Esophagus mucosa (tissue), 1 donor: ENCODE results near the gene MAP7. TPM values are rescaled to one million over a fixed set of nuclear protein-coding genes. Genes with fewer than 3 reads are reported as not detected.

Experiments used
- ATAC-seq: fragments of 200-7000 bp; cut with Tn5 transposase; one replicate; pipeline ENCODE4 v1.9.1; 2020
- total RNA-seq: library from RNA; stranded (reverse); gene quantifications from one replicate; pipeline ENCODE4 v1.2.4, GENCODE V29; 2023
- donor health status: DM: yes; HTN: yes; CAD: no.

The MAP7 gene
- total RNA-seq, 1 donor from 2014 or later, result 29.9 TPM

DNA sequence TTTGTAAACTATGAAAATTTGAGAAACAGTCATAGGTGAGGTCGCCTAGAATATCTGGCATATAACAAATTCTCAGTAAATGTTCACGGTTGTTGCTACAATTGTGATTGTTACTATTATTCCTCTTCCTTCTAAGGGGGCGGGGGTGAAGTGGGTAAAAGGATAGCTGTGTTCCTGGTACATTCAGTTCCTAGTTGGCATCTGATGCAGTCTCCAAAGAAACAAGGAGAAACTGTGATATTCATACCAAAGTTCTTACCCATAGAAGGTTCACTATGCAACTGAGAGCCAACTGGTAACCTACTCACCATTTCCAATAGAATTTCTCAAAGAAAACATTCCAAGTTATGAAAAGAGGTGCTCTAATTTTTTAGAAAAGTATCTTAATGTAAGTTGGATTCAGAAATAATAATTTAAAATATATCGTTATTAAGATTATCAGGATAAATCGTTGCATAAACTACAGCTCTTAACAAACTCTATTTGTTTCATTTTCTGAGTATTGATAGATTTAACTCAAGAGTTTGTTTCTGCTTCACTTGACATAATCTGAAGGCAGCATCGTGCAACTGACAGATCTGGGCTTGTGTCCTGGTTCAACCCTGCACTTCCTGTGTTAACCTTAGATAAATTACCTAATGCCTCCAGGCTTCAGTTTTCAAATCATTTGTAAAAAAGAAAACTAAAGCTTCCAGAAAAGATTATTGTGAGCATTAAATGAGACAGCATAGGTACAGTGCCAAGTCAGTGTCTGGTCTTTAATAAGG, 13.3 kb upstream of the MAP7 start:
- no peak for ATAC-seq

DNA sequence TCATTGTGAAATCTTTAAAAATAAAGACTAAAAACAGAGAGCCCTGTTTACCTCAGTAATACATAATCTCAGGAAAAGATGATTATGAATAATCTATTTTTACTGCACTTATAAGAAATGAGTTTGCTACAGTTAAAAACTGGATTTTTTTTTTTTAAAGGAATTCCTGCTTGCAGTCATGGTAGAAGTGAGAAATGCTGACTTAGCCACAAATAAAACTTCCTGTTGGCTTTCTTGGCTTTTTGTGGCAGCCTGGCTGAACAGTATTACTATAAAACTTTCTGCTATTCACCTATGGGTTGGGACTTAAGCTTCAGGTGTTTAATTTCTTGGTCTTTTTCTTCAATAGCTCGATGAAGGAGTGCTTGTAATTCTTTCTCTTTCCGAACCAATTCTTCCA, 12.0 kb upstream of the MAP7 start:
- ATAC-seq, result no peak

DNA sequence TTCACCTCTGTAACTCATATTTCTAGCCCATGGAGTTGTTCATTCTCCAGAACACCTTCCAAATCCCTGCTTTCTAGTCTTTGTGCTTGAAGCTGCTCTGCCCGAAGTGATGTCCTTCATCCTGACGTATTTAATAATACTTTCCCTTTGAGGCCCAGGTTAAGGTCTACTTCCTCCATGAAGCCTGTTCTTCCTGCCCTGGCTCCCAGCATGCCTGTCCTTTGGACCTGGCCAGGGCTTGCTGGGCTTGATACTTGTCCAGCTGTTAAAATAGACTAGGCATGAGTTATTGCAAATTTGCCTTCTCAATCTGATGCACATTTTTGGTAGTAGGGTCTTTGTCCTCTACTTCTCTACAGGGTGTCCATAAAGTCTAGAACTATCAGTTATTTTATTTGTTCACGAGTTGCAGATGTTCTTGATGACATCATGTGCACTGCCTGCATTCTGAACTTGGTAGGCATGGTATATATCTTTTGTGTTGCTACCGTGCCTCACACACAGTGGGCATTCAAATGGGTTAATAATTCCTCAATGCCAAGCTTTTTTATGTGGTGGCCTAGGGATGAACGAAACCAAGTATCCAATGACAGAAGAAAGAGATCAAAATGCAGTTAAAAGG, 3.1 kb upstream of the MAP7 start:
- ATAC-seq, result no peak

DNA sequence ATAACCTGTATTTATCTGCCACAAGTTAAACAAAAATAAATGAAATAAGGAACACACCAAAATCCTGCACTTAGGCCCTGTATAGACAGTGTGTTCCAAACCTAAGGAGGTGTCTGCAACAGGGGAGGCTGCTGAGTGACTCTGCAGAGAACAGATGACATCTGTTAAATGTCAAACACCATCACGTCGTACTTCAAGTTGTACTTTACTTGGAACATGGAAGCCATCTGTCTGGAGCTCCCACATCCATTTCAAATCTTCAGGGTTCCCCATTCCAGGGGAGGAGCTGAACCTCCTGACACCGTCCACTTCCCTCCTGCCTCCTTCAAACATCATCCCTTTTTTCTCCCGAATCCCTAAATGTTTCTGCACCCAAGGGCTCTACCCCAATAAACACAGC, 1.8 kb upstream of the MAP7 start:
- ATAC-seq, result no peak

DNA sequence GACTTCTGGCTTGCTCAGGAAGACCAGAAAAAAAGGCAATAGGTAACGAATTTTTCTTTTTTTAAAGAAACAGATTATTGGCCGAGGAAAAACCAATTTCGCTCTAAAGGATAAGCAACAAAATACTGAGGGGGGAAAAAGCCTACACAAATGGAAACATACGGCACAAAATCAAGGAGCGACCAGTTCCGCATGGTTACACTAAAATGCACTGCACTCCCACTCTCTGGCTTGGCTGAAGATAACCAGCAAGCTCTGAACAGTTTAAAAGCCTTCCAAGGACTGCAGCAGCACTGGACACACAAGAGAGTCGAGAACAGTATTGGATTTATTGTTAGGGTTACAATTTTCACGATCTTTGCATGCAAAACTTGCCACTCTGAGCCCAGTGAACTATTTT, 881 bp upstream of the MAP7 start:
- ATAC-seq, result no peak

DNA sequence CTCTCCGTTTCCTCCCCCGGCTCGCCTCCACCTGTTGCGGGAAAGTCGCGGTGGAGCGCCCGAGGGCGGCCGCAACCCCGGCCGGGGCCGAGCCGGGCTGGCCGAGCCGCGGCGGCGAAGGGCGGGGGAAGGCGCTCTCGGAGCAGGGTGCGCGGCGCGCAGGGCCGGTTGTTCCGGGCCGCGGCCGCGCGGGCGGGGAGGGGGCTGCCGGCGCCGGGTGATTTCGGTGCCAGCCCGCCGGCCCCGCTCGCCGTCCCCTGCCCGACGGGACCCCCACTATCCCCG, 235 bp downstream of the MAP7 start:
- peak; percentile 74 for ATAC-seq

DNA sequence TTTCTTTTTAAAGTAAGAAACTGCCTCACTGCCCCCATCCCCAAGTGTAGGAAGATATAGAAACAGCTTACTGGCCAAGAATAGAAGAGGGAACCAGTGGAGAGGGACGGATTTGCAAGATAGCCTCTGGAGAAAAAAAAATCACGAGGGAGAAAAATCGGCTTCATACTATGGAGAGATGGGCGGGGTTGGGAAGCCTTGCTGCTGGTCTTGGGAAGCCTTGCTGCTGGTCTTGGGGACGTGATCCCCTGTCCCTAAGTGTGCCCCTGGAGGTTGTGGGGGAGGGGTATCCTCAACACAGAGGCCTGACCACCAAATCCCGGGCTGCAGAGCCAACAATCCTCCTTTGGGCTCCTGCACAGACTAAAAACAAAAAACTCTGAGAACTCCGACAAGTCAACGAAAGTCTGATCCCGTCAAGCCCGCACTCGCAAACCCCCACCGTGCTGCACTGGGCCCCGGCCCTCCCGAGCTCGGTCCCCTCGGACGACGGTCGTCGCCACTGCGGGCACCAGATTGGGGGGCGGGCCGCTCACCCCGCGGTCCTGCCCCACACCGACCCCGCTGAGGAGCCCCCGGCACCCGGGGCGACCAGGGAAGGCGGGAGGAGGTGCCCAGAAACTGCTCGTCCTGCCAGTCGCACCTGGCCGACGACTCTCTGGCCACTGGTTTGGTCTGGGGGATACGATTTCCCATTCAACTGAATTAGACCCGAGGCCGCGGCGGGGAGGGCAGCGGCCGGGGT, 750 bp downstream of the MAP7 start:
- no peak for ATAC-seq

DNA sequence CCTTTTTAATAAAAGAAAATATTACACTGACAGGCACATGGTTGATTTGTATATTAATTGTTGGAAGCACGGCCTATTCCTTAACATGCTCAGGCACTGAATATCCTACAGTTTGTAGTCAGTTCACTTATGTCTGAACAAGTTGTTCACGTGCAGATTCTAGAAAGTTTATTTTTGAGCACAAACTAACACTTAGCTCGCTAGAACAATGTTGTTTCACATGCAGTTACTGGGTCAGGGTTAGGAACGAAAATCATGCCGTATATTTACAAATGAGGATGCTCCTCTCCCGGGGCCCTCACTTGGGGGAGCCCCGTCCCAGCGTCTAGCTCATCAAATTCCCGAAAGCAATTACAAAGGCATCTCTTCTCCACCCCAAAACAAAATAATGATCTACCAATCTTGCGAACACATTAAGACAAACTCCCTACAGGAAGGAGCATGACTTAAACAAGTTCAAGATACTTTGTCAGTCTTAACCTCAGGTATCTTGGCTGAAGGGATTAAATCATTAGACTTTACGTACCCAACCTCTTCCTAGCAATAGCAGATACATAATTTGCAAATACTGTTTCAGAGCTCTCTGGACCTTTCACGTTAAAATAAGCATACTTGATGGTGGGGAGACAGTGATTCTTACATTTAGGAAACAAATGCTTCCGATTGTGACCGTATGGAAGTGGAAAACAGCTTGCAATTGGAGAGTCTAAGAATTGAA, 1.5 kb downstream of the MAP7 start:
- ATAC-seq, result no peak

DNA sequence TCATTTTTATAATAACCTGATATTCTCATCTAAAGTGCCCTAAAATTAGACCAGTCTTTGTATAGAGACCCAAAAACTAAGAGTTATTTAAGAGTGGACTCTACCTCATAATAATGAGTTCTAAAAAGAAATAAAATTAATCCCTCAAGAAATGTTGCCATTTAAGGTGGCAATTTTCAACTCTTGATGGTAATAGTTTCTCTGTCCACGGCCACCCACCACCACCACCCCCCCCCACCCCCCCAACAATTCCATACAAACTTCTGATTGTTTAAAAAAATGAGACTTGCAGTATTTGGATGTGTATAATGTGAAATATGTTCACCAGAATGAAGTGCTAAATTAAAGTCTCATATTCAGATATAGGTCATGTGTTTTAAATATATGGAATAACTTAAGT, 2.4 kb downstream of the MAP7 start:
- ATAC-seq, result no peak

DNA sequence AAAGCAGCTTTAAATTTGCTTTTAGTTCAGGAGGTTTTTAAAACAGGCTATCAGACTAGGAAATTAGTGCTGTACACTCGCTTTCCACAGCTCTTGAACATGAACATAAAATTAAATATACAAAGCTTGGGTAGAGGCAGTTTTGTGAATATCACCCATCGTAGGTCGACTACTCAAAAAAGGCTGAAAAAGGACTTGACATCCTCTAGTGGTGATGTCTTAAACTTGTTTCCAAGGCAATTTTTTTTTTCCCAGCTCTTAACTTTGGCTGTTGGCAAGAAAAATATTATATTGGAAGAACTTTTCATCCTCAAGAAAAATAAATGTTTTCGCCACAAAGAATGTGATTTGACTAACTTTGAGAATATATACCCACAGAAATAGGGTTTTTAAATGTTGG, 2.9 kb downstream of the MAP7 start:
- ATAC-seq, result no peak

DNA sequence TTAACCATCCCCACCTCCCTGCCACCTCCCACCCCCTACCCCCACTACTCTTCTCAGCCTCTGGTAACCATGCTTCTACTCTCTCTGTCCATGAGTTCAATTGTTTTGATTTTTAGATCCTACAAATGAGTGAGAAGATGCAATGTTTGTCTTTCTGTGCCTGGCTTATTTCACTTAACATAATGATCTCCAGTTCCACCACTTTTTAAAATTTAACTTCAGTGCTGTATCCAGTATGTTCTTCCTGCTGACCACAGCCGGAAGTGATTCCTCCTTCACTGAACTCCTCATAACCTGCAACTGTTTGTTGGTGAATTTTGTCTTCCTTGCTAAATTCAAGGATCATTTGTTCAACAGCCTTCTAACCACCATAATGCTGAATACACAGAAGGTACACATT, 3.9 kb downstream of the MAP7 start:
- no peak for ATAC-seq

DNA sequence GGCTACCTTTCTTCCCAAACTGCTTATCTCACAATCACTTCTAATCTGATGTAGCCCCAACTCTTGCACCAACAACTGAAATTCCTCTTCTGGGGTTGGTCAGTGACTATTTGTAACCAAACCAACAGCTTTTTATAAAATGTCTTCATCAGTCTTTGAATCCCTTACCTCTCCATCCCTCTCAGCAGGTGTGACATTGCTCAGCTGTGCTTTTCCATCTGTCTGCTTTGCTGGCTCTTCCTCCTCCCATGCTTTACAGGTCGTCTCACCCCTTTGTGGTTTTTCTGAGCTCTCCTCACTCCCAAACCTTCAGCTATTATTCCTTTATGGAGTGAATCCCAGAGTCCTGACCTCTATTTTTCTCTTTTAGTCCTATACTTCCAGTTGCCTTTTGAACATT, 5.9 kb downstream of the MAP7 start:
- ATAC-seq, result no peak

DNA sequence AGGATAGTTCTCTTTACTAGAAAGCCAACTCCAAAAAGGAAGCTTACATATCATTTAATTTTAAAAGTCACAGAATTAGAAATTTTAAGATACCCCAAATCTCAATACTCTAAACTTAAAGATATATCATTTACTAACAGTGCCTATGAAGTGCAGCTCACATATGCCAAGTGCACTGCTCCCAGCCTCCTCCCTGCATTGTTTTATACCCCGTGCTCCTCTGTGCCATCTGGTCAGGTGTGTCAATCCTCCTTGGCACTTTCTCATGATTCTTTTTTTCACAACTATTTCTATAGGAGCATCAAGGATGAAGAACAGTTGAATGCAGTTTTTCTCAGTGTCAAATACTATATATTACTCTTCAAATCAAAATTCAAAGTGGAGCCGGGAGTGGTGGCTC, 8.8 kb downstream of the MAP7 start:
- ATAC-seq, result no peak

DNA sequence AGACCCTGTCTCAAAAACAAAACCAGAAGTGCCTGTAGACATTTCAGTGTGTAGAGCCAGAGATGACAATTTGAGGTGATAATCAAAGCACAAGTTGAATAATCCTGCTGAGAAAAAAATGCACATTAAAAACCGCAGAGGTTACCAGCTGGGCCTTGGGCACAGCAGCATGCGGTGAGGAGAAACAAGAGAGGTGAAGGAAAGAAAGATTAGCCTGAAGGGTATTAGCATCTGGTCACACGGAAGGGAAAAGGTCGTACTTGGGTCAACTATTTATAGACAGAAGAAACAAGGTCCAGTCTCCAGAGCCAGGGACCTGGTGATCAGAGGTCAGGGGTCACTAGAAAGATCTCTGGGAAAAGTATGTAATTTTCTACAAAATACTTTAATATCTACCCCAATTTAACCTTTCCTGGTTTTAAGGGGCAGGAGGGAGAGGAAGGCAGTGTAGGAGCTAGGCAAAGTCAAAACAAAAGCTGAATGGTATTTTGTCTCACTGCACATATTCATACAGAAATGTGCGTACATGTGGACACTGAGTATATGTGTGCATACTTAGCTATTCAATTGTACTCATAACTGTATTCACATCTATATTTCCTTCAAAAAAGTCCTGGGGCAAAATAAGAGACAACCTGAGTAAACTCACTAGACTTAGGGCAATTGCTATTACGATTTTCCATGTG, 10.1 kb downstream of the MAP7 start:
- ATAC-seq, result no peak

DNA sequence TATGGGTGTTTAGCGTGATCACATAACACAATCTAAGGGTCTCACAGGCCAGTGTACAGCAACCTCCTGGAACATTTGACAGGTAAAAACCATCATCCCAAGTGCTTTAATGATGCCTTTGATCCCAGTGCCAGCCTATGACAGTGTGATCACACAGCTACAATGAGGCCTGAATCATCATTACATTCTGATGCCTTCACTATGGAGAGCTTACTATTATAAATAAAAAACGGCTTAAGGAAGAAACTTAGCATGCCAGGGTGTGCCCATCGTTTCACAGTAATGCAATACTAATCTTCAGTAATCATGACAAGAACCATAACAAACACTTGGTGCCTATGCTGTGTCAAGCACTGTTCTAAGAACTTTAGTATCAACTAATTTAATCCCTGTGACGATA, 11.4 kb downstream of the MAP7 start:
- ATAC-seq, result peak; percentile 98

DNA sequence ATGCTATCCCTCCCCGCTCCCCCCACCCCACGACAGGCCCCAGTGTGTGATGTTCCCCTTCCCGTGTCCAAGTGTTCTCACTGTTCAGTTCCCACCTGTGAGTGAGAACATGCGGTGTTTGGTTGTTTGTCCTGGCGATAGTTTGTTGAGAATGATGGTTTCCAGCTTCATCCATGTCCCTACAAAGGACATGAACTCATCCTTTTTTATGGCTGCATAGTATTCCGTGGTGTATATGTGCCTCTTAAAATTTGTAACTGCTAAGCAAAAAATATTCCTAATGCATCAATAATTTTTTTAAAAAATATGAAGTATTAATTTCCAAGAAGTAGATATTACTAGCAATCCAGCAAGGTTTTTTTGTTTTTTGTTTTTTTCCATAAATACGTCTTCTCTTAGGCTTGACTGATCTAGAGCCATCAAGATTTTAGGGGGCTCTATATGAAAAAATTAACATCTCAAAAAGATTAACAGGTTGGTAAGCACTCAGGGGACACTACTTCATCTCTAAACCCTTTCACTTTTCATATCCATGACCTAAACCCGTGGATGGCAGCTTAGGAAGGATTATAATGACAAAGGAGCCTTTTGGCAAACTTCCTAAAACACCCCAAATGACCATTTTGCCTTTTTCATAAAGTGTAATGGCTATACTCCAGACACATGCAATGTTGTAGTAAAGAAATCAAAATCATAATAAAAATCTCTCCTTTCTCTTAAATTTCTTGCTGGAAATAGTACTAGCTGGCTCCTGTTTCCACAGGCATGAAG, 14.2 kb downstream of the MAP7 start:
- ATAC-seq, result no peak

DNA sequence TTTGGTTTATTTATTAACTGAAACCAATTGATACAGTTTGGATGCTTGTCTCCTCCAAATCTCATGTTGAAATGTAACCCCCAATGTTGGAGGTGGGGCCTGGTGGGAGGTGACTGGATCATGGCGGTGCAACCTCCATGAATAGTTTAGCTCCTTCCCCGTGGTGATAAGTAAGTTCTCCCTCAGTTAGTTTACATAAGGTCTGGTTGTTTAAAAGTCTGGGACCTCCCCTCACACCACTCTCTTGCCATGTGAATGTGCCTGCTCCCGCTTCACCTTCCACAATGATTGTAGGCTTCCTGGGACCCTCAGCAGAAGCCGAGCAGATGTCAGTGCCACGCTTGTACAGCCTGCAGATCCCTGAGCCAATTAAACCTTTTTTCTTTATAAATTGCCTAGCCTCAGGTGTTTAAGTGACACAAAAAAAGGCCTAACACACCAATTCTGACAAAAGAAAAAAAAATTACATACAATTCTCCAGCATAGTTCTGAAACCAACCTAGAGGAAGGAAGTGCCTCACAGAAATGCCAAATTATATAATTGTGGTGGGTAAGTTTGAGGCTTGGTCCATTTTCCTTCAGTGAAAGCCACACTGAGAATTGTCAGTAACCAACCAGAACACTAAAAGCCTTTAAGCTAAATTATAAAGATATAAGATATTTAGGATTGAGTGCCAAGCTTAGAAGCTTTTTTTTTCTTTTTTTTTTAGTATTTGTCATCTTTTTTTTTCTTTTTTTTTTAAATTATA, 15.0 kb downstream of the MAP7 start:
- no peak for ATAC-seq

DNA sequence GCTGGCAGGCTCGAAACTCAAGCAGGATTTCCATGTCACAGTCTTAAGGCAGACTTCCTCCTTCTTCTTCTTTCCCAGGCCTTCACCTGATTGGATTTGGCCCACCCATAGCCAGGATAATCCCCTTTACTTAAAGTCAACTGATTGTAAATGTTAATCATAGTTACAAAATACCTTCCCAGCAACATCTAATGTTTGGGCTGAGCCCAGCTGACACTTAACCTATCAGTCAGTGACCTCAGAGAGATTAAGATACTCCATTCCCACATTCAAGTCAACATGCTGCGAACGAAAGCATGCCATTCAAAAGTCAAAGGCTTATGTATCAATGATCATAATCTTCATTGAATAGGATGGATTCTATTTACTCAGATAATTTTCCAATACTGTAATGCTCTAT, 16.0 kb downstream of the MAP7 start:
- no peak for ATAC-seq

DNA sequence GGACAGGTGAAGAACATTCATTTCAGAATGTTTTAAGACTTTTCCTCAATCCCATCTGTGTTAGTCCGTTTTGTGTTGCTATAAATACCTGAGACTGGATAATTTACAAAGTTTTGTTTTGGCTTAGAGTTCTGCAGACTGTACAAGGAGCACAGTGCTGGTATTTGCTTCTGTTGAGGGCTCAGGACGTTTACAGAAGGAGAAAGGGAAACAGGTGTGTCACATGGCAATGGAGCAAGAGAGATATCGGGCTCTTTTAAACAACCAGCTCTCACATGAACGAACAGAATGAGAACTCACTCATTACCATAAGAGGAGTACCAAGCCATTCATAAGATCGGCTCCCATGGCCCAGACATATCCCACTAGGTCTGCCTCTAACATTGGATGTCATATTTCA, 16.7 kb downstream of the MAP7 start:
- ATAC-seq, result no peak

DNA sequence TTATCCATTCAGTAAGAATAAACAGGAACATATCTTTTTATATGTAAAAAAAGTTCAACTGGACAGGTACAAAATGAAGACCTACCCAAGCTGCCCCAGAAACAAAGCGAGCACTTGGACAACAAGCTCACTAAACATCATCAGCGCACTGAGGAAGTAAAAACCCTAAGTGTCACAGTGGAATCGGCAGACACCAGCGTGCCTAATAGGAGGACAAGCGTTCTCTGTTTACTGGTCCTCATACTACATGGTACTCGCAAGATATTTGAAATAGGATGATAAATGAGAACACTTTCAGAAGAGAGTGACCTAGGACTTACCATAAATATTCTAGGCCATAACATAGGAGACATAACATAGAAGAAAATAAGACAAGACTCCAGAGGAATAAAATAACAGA, 18.2 kb downstream of the MAP7 start:
- ATAC-seq, result no peak

DNA sequence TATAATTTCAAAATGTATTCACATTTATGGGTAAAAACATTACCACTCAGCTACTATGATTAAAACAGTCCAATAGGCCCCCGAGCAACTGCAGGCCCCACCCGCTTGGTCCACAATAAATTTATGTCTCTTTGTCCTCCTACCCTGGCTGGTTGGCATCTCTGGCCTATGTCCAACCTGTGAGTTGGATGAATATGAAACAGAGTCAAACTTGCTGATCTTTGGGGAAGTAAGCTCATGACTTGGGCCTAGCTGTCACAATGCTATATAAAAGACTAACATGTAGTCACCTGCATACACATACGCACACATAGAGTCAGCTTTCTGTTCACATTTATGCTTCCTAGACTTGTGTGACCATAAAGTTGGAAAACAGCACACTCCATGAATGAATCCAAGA, 20.5 kb downstream of the MAP7 start:
- ATAC-seq, result peak; percentile 88
